HTR-8/SVneo (cell line): ENCODE measurements around the gene SLC39A3.

Experiments used
- DNase-seq: peaks from one replicate; pipeline ENCODE4 v3.0.0; 2011; ENCODE audit warnings: low spot score, mixed read lengths; ENCODE audit not compliant: insufficient read length
- FAIRE-seq: peaks from 2 replicates; lab custom pipeline; 2011; peaks lifted over from hg19 to GRCh38; lab: Jason Lieb, UNC

The SLC39A3 gene

GRCh38 chr19:2751438-2751830, 11.6 kb upstream of the SLC39A3 start:
- no peak for DNase-seq
- FAIRE-seq = no peak

GRCh38 chr19:2750808-2751437, 11.1 kb upstream of the SLC39A3 start:
- no peak for DNase-seq
- no peak for FAIRE-seq

GRCh38 chr19:2747349-2747748, 7.5 kb upstream of the SLC39A3 start:
- DNase-seq = no peak
- FAIRE-seq = no peak

GRCh38 chr19:2744113-2744512, 4.3 kb upstream of the SLC39A3 start:
- FAIRE-seq (no peak), DNase-seq (no peak)

GRCh38 chr19:2743099-2743498, 3.3 kb upstream of the SLC39A3 start:
- FAIRE-seq (no peak), DNase-seq (no peak)

- no peak for DNase-seq
Observed at GRCh38 chr19:2740314-2740656, 468 bp upstream of the SLC39A3 start.

GRCh38 chr19:2736550-2737190, 3.1 kb downstream of the SLC39A3 start:
- FAIRE-seq = no peak
- no peak for DNase-seq

More at GRCh38 chr19:2740314-2740656, 468 bp upstream of the SLC39A3 start:
- FAIRE-seq = no peak

GRCh38 chr19:2735374-2735773, 4.4 kb downstream of the SLC39A3 start:
- DNase-seq = no peak

GRCh38 chr19:2734589-2735288, 5.1 kb downstream of the SLC39A3 start:
- DNase-seq (no peak), FAIRE-seq (no peak)

More at GRCh38 chr19:2735374-2735773, 4.4 kb downstream of the SLC39A3 start:
- FAIRE-seq = no peak

GRCh38 chr19:2733930-2734588, 5.8 kb downstream of the SLC39A3 start:
- DNase-seq = no peak
- FAIRE-seq = no peak

- no peak for FAIRE-seq
- DNase-seq = no peak
Observed at GRCh38 chr19:2732883-2733282, 6.9 kb downstream of the SLC39A3 start.

- DNase-seq = no peak
- FAIRE-seq = no peak
Observed at GRCh38 chr19:2732157-2732725, 7.6 kb downstream of the SLC39A3 start.

GRCh38 chr19:2731181-2731995, 8.4 kb downstream of the SLC39A3 start:
- DNase-seq (no peak), FAIRE-seq (no peak)

GRCh38 chr19:2729943-2730818, 9.6 kb downstream of the SLC39A3 start:
- FAIRE-seq (no peak), DNase-seq (no peak)

- no peak for DNase-seq
- no peak for FAIRE-seq
Observed at GRCh38 chr19:2728783-2729387, 10.9 kb downstream of the SLC39A3 start.

- FAIRE-seq (no peak), DNase-seq (no peak)
Observed at GRCh38 chr19:2727640-2727944, 12.2 kb downstream of the SLC39A3 start.

- DNase-seq = no peak
- FAIRE-seq = no peak
Observed at GRCh38 chr19:2726904-2727639, 12.7 kb downstream of the SLC39A3 start.
